ENCODE data around the gene NSD1.

DNA sequence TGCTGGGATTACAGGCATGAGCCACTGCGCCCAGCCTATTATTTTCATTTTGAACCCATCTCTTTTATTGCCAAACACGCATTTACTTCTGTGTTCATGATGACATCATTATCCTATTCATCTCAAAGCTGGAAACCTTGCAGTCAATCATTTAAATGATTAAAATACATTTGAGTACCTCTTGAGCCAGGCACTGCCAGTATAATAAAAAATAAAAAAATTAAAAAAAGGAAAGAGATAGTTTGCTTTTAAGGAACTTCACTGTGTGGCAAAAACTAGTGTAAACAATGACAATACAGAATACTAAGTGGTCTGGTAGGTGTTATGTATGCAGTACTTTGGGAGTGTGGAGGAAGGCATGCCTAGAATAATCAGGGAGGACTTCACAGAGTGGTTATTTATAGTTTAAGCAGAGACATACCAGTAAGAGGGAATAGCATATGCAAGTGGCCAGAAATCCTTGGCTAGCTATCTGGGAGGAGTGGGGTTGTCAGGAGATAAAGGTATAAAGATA lies 8.6 kb downstream of the NSD1 start:
- TF ChIP-seq, protein P1, sequence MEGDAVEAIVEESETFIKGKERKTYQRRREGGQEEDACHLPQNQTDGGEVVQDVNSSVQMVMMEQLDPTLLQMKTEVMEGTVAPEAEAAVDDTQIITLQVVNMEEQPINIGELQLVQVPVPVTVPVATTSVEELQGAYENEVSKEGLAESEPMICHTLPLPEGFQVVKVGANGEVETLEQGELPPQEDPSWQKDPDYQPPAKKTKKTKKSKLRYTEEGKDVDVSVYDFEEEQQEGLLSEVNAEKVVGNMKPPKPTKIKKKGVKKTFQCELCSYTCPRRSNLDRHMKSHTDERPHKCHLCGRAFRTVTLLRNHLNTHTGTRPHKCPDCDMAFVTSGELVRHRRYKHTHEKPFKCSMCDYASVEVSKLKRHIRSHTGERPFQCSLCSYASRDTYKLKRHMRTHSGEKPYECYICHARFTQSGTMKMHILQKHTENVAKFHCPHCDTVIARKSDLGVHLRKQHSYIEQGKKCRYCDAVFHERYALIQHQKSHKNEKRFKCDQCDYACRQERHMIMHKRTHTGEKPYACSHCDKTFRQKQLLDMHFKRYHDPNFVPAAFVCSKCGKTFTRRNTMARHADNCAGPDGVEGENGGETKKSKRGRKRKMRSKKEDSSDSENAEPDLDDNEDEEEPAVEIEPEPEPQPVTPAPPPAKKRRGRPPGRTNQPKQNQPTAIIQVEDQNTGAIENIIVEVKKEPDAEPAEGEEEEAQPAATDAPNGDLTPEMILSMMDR (IDR thresholded peaks at IDR 0.05 in 4 of 5, conservative IDR thresholded peaks at IDR 0.05 in 1 of 5): no peak
- no peak for TF ChIP-seq POLR2A (IDR thresholded peaks at IDR 0.05)

Data from gastrocnemius medialis (tissue), 4 donors.